Myocyte (in vitro differentiated cells): ENCODE measurements around the gene ACER3. TPM values are rescaled to one million over a fixed set of nuclear protein-coding genes. Genes with fewer than 3 reads are reported as not detected.
A peak's percentile ranks its signal among the peaks of the same experiment; 100 is the strongest.
"Not testable (repeated sequence)": the region's sequence is repeated elsewhere in the genome, so short reads cannot be mapped to it uniquely, and the experiment has no call there.

Experiments
- DNase-seq: peaks from one replicate; pipeline ENCODE4 v3.0.0-alpha.2; 2012; ENCODE audit warnings: low read depth
- total RNA-seq: library from RNA; depleted of rRNA; stranded (reverse); fragments of >200 nt; gene quantifications from 2 replicates; pipeline ENCODE4 v1.2.3, GENCODE V29; 2014

Gene ACER3
- total RNA-seq, 1 donor from 2014 or later, result 4.4 TPM

GRCh38 chr11:76836613-76837291 is 24.0 kb upstream of the ACER3 start:
- DNase-seq, result no peak

DNA sequence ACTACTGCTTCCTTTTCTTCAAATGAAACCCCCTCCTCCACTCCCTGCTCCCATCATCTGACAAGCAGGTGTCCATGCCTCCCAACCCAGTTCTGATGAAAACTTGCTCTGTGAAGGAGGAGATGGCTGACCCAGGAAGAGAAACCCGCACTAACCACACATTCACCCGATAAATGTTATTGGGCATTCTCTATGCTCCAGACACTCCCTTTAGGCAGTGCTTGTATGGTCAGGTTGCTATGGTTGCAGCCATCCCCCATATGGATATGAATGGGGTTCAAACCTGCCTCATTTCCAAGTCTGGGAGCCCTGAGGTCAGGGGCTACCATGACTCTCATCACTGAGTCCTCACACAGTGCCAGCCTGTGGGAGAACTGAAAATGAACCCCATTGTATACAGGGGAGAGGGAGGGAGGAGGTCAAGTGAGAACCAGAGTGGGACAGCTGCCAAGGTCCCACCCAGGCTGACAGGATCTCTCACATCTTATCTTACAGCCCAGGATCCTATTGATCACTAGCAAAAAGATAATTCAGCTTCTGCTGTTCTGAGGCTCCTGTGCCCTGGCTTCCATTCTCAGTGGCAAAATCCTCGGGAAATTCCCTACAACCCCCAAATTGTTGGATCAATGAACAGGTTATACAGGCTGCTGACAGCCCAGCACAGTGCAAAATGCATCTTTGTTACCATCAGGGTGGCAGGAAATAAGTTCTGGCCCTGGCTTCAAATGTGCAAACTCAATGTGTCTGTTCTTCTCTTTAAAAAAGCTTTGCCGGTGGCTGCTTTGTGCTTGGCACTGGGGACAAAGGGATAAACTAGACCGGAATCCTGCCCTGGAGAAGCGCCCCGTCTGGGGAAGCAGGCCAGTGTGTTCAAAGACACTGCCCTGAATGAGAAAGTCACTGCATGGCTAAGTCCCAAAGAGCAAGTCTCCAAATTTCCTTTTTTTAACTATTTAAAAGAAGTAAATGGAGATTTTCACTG is 22.7 kb upstream of the ACER3 start:
- DNase-seq, result no peak

- no peak for DNase-seq
Measured at GRCh38 chr11:76838678-76839068, 22.0 kb upstream of the ACER3 start.

DNA sequence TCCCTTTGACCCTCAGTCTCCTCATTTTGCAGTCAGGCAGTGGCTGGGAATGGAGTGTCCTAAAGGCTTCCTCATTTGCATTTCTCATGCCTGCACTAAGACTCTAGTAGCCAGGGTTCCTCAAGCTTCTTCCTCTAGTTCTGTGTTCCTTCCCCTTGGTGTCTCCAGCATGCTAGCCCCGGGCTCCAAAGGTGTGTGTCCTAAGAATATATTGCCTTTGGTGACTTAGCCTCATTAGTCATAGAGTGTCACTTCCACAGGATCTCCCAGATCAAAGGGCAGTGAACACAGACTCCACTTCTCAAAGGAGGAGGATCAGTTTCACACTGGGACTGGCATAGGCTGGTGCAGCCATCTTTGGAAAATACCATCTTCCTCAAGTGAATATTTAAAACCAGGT is 21.4 kb upstream of the ACER3 start:
- DNase-seq, result no peak

- DNase-seq, result no peak
Measured at GRCh38 chr11:76841923-76842452, 18.7 kb upstream of the ACER3 start.

DNA sequence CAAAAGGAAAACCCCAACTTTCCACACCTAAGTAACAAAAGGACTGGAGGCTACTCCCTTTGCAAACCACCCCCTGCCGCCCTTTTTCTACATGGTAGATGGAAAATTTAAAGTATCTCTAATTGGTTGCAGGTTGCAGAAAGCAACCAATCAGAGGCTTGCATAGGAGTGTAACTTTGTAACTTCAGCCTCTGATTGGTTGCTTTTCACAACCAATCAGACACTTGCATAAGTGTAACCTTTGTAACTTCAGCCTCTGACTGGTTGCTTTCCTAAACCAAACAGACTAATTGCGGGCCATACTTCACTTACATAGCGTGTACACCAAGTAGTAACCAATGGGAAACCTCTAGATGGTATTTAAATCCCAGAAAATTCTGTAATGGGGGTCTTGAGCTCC is 16.8 kb upstream of the ACER3 start:
- DNase-seq, result no peak

DNA sequence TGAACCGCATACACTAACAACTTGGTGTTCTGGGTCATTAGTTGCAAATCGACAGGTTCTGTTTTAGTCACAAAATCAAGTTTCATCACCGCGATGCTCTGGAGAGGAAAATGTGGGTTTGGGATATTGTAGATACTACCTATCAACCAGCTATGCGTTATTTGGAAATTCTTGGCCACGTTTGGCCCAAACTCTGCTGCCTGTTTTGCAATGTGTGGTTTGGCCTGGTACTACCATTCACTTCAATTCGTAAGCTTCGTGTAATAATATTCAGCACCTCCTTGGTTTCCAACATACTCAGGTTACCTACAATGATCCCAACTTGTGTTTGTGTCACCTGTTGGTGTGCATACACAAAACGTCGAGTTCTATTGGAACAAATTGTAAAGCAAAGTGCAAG is 16.2 kb upstream of the ACER3 start:
- no peak for DNase-seq

- no peak for DNase-seq
Measured at GRCh38 chr11:76845069-76845468, 15.6 kb upstream of the ACER3 start.

GRCh38 chr11:76846441-76846840 is 14.3 kb upstream of the ACER3 start:
- no peak for DNase-seq

- no peak for DNase-seq
Measured at GRCh38 chr11:76849376-76849775, 11.3 kb upstream of the ACER3 start.

DNA sequence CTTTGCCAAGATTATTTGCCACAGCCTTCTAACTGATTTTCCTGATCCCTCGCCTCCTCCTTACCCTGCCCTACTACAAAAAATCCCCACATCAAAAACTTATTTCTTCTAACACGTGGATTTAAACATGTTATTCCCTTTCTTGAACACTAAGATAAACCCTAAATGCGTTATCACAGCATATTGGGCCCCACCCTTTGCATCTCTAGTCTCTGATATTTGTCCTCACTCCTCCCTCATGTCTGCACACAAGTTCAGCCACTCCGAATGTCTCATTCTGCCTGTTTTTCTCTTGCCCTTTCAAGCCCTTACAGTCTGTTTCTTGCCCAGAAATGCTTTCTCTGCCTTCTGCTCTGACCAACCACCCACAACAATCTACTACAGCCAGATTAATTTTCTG is 10.6 kb upstream of the ACER3 start:
- no peak for DNase-seq

DNA sequence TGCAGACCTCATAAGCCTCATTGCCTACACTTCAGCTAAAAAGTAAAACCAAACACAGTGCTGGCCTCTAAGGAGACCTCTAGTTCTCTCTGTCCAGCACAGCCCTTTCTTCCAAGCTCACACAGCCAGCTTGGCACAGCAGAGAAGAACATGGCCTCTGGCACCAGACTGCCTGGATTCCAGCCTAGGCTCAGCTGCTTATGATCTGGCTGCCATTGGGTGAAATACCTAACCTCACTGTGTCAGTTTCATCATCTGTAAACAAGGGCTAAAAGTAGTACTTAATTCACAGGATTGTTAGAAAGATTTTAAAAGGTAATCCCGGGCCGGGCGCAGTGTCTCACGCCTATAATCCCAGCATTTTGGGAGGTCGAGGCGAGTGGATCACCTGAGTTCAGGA is 9.9 kb upstream of the ACER3 start:
- no peak for DNase-seq

- DNase-seq, result no peak
Measured at GRCh38 chr11:76854709-76855108, 6.0 kb upstream of the ACER3 start.

GRCh38 chr11:76855670-76856069 is 5.0 kb upstream of the ACER3 start:
- DNase-seq, result not testable (repeated sequence)

DNA sequence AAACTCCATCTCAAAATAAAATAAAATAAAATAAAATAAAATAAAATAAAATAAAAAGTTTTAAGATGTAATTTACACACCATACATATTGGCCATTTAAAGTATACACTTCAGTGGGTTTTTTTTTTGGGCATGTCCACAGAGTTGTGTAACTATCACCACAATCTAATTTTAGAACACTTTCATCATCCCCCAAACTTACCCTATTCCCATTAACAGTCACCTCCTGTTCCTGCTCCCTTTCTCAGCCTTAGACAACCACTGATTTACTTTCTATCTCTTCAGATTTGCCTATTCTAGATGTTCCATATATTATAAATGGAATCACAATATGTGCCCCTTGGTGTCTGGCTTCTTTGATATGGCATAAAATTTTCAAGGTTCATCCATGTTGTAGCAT is 4.6 kb upstream of the ACER3 start:
- DNase-seq, result peak; percentile 41

DNA sequence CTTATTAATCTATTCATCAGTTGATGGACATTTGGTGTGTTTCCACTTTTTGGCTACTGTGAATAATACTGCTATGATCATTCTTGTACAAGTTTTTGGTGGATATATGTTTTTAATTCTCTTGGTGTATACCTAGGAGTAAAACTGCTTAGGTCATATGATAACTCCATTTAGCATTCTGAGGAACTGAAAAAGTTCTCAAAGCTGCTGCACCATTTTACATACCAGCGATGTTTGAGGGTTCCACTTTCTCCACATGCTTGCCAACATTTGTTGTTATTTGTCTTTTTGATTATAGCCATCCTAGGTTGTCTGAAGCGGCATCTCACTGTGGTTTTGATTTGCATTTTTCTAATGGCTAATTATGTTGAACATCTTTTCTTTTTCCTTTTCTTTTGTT is 4.1 kb upstream of the ACER3 start:
- DNase-seq, result no peak

GRCh38 chr11:76857781-76858410 is 2.8 kb upstream of the ACER3 start:
- DNase-seq, result no peak

DNA sequence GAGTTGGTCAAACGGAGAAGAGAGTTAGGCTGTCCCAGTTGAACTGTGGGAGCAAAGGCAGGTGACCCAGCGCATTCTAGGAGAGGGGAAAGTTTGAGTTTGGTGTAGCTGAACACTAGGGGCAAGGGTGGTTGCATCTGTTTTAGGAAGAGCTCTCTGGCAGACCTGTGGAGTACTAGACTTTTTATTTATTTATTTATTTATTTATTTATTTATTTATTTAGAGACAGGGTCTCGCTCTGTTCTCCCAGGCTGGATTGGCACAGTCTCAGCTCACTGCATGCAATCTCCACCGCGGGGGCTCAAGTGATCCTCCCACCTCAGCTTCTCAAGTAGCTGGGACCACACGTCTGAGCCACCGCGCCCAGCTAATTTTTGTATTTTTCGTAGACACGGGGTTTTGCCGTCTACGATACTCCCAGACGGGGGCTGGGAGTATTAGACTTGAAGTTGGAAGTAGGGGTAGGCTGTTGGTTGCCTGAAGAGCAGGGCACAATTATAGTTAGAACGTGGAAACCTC is 950 bp upstream of the ACER3 start:
- no peak for DNase-seq

DNA sequence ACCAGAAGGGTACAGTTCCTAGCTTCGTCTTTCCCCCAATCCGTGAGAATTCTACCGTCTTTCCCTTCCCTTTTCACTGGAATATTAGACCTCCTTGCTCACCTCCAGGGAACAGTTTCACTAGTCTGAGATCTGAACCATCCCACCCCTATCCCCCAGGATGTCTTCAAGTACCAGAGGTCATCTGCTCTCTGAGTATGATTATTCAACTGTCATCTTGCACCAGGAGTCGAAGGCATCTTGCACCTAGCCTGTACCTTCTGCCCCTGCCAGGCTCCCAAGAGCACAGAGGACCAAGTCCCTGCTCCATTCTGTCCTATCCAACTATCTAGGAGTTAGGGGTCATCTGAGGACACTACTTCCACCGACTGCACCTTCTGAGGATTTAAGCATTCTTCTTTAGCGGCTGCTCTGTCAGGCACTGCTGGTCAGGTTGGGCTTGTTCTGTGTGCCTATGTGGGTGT is 804 bp downstream of the ACER3 start:
- DNase-seq, result no peak

GRCh38 chr11:76862794-76863193 is 2.1 kb downstream of the ACER3 start:
- not testable (repeated sequence) for DNase-seq

DNA sequence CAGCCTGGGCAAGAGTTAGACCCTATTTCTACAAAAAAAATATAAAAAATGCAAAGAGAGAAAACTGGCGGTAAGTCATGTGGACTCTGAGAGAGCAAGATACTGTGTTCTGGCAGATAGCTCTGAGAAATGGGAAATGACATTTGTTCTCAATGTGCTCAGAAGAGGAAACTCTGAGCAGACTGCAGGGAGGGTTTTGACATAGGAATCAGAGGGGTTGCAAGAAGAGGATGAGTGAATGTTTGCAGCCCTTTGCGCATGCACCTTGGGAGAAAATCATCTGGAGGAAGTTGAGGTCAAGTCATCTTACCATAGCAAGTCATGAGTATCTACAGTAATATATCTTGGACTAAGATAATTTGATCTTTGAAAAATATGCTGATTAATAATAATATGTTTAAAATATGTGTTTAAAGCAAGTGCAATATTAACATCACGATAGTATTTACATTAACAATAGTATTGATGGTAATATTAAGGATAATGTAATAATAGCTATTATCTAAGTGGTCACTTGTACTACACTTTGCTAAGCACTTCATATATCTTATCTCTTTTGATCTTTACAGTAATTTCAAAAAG is 2.6 kb downstream of the ACER3 start:
- no peak for DNase-seq
